Measurements from ENCODE around the gene ZBTB37.

- TF ChIP-seq CTCF (conservative IDR thresholded peaks at IDR 0.05) (peak; percentile 91), ZFX (IDR thresholded peaks at IDR 0.05) (no peak)
Observed at GRCh38 chr1:173914366-173914871, 46.2 kb downstream of the ZBTB37 start.

Measured in C4-2B (cell line).